Activated T-cell treated with anti-CD3 and anti-CD28 coated beads, Interleukin-2, amount 50 U/mL, for 1 hour (primary cell): ENCODE measurements around the gene PANK3.
A peak's percentile ranks its signal among the peaks of the same experiment; 100 is the strongest.
"Not testable (repeated sequence)": the region's sequence is repeated elsewhere in the genome, so short reads cannot be mapped to it uniquely, and the experiment has no call there.

Experiments used
- DNase-seq: peaks from one replicate; pipeline ENCODE4 v3.0.0-alpha.2; 2020

PANK3 gene

GRCh38 chr5:168591302-168592013, 12.3 kb upstream of the PANK3 start:
- no peak for DNase-seq

- no peak for DNase-seq
Measured at GRCh38 chr5:168590666-168591065, 11.5 kb upstream of the PANK3 start.

GRCh38 chr5:168587987-168588386, 8.8 kb upstream of the PANK3 start:
- no peak for DNase-seq

GRCh38 chr5:168585119-168585856, 6.1 kb upstream of the PANK3 start:
- no peak for DNase-seq

DNA sequence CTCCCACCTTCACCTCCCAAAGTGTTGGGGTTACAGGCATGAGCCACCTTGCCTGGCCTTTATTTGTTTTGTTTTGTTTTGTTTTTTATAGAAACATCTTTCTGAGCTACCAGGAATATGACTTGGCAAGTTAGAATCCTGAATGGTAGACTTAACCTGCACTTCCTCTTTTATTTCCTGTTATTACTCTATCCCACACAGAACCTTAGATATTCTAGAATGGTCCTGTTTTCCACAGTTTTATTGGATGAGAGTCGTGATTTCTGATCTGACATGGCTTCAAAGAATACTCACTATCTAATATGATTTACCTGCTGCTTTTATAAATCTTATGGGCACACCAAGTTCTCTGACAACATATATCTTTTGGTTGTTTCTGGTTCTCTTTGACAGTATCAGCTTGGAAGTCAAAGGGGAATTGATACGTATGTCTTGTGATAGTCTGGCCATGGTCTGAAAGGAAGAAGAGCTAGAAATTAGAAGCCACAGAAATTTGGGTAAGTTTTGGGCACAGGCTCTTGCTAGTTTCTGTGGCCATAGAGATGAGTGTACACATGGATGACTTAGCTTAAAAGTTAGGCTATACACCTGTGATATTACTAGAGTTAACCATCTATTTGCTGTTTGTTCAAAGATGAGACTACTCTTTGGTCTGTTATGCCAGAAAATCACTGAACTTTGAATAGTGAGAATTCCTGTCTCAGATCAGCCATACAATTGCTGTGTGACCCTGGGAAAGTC, 4.7 kb upstream of the PANK3 start:
- DNase-seq: no peak

DNA sequence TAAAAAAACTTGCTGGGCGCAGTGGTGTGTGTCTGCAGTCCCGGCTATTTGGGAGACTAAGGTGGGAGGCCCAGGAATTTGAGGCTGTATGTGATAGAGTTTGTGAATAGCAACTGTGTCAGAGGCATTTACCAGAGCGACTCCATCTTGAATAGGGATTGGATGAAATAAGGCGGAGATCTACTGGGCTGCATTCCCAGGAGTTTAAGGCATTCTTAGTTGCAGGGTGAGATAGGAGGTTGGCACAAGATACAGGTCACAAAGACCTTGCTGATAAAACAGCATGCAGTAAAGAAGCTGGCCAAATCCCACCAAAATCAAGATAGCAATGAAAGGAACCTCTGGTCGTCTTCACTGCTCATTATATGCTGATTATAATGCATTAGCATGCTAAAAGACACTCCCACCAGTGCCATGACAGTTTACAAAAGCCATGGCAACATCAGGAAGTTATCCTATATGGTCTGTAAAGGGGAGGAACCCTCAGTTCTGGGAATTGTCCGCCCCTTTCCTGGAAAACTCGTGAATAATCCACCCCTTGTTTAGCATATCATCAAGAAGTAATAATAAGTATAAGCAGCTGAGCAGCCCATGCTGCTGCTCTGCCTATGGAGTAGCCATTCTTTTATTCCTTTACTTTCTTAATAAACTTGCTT, 1.8 kb upstream of the PANK3 start:
- DNase-seq: not testable (repeated sequence)

- no peak for DNase-seq
Measured at GRCh38 chr5:168580227-168580508, 1.0 kb upstream of the PANK3 start.

GRCh38 chr5:168579488-168580226, 489 bp upstream of the PANK3 start:
- peak; percentile 97 for DNase-seq

DNA sequence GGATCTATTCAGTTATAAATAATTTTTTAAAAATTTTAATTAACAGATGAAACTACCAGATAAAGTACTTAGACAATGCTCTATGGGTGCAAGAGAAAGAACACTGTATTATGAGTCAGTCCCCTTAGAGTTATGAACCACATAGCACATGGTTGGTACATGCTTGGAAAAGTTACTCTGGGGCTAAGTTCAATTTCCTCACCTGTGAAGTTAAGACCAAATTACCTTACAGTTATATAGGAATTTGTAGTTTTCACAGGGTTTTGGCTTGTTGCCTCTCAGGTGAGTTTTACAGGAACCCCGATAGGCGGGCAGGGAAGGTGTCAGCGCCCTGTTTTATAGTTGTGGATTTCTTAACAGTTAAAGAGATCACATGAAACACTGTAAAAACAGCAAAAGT, 1.2 kb downstream of the PANK3 start:
- no peak for DNase-seq

GRCh38 chr5:168575391-168576372, 3.5 kb downstream of the PANK3 start:
- no peak for DNase-seq

DNA sequence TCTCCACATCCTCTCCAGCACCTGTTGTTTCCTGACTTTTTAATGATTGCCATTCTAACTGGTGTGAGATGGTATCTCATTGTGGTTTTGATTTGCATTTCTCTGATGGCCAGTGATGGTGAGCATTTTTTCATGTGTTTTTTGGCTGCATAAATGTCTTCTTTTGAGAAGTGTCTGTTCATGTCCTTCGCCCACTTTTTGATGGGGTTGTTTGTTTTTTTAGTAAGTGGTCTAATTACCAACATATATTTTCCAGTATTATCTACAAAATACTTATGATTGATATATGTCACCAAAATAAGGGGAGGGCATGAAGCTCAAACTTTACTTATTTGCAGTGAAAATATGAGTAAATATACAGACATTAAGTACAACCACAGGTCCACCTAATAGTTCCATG, 5.0 kb downstream of the PANK3 start:
- not testable (repeated sequence) for DNase-seq

GRCh38 chr5:168573663-168574062, 5.5 kb downstream of the PANK3 start:
- DNase-seq: not testable (repeated sequence)

DNA sequence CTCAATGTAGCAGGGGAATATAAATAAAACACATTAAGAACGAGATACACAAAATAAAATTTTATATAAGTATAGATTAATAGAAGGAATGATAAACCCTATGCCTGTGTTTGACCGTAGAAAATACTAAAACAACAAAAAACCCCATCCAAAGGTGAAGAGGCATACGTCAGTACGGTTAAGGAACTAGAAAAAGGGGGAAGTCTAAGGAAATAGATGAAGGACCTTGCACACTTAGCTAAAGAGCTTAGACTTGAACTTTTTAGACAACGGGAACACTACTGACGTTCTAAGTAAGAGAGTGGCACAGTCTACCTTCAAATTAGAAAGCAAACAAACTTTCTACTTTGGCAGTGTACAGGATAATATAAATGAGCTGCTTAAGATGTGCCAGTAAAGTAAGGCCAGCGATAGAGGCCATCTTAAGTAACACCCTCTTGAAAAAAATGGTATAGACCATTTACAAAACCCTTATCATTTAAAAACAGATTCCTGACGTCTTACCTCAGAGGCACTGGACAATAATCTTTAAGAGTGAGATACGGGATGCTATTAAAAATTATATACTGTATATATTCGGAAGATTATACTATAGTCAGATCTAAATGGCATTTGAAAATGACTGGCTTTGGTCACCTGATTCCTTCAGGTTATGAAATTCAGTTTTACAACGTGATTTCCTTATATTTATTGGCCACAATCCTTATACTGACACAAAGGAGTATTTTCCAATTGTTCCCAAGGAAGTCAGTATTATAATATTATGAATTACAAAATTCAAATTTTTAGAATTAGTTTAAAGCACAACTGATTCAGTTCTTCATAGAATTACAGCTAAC, 8.5 kb downstream of the PANK3 start:
- no peak for DNase-seq

DNA sequence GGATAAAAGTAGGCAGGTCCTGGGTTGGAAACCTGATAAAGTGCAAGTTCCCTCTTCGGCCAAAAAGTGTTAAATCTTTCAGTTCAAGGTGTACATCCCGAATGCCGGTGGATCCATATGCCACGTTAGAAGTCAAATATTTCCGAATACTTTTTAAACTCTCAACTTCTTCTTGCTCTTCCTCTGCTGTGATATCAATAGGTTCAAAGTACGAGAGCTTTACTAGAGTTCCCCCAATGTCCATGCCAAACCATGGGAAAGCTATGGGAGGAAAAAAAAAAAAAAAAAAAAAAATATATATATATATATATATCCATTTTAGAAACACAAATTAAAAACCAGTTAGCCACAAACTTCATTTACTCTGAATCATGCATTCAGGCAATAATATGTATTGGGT, 10.4 kb downstream of the PANK3 start:
- DNase-seq: no peak

- DNase-seq: no peak
Measured at GRCh38 chr5:168563959-168564358, 15.2 kb downstream of the PANK3 start.

- no peak for DNase-seq
Measured at GRCh38 chr5:168562279-168562678, 16.9 kb downstream of the PANK3 start.

DNA sequence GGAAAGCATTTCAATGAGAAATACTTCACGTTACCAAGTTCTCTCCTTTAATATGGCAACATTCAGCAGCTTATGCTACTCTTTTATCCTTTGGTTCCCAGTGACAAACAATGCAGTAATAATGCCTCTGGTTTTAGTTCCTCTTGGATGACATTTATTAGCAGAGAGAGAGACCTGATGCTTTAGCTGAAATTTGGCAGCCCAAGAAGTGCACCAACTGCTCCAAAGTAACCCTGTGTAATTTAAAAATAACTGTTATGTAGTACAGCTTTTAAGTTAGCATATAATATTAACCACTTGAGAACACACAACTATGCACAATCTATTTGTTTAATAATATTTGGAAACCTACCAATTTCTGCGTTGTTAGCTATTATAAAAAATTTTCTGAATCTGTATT, 21.8 kb downstream of the PANK3 start:
- DNase-seq: no peak

- DNase-seq: no peak
Measured at GRCh38 chr5:168553377-168554130, 25.6 kb downstream of the PANK3 start.

GRCh38 chr5:168552146-168552545, 27.0 kb downstream of the PANK3 start:
- no peak for DNase-seq

DNA sequence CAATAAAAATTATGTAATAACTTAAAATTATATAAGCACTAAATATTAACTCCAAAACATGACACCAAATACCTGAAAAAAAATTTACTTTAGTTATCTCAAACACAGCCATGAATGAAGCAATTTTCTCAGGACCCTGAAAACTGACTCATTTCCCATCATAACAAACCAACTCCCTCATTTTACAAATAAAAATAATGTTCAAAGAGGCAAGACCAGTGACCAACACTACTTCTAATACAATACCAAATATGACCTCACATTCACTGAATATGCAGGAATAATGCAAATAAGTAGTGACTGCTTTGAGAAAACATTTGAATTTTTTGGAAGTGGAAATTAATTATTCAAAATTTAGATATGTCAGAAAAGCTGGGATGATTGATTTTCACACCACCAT, 28.5 kb downstream of the PANK3 start:
- DNase-seq: no peak
